GM23338 (cell line): ENCODE results near the gene WWP2. TPM values are rescaled to one million over a fixed set of nuclear protein-coding genes. Genes with fewer than 3 reads are reported as not detected.

Experiments used
- ATAC-seq: fragments of 200-7000 bp; cut with Tn5 transposase; 3 replicates; pipeline ENCODE4 v1.9.1; 2020
- DNase-seq: peaks from one replicate; pipeline ENCODE4 v3.0.0-alpha.2; 2015; ENCODE audit warnings: low spot score
- H2AFZ ChIP-seq: fragments of 200-600 bp; sonication (generic); 2 replicates; pipeline ENCODE4 v1.8.0; 2016; ENCODE audit warnings: antibody characterized with exemption, mild to moderate bottlenecking, moderate library complexity
- H3F3A ChIP-seq: fragments of 200-600 bp; sonication (generic); replicated peaks from 2 replicates; pipeline ENCODE4 v1.8.0; 2017; ENCODE audit warnings: antibody characterized with exemption, mixed run types, low read depth
- H3K27ac ChIP-seq: fragments of 200-600 bp; sonication (generic); 2 replicates; pipeline ENCODE4 v1.6.1; 2016; ENCODE audit warnings: low read depth
- H3K27me3 ChIP-seq: fragments of 200-600 bp; sonication (generic); 2 replicates; pipeline ENCODE4 v1.8.0; 2016; ENCODE audit warnings: mild to moderate bottlenecking, mixed run types, moderate library complexity; ENCODE audit not compliant: insufficient read depth
- H3K36me3 ChIP-seq: fragments of 200-600 bp; sonication (generic); 2 replicates; pipeline ENCODE4 v1.8.0; 2016; ENCODE audit warnings: mild to moderate bottlenecking; ENCODE audit not compliant: insufficient read depth
- H3K4me1 ChIP-seq: fragments of 200-600 bp; sonication (generic); 2 replicates; pipeline ENCODE4 v1.8.0; 2016; ENCODE audit warnings: mild to moderate bottlenecking, moderate library complexity; ENCODE audit not compliant: insufficient read depth
- H3K4me2 ChIP-seq: fragments of 200-600 bp; sonication (generic); 2 replicates; pipeline ENCODE4 v1.7.1; 2017; ENCODE audit warnings: mixed run types
- H3K4me3 ChIP-seq: fragments of 200-600 bp; sonication (generic); 2 replicates; pipeline ENCODE4 v1.6.1; 2016; ENCODE audit warnings: mixed run types
- H3K79me2 ChIP-seq: fragments of 200-600 bp; sonication (generic); replicated peaks from 2 replicates; pipeline ENCODE4 v1.8.0; 2017; ENCODE audit warnings: mild to moderate bottlenecking; ENCODE audit not compliant: insufficient read depth
- H3K9me2 ChIP-seq: fragments of 200-600 bp; sonication (generic); 2 replicates; pipeline ENCODE4 v1.8.0; 2017; ENCODE audit not compliant: insufficient read depth
- H4K20me1 ChIP-seq: fragments of 200-600 bp; sonication (generic); replicated peaks from 2 replicates; pipeline ENCODE4 v1.8.0; 2017; ENCODE audit warnings: mild to moderate bottlenecking; ENCODE audit not compliant: insufficient read depth
- H3K27ac Mint-ChIP-seq: 2 replicates; pipeline ENCODE4 v1.8.0; 2020; ENCODE audit warnings: inconsistent platforms, mild to moderate bottlenecking, moderate library complexity, mixed read lengths
- H3K27me3 Mint-ChIP-seq: 3 replicates; pipeline ENCODE4 v1.8.0; 2022; ENCODE audit warnings: low read depth, mild to moderate bottlenecking, moderate library complexity, mixed read lengths, inconsistent platforms; ENCODE audit not compliant: insufficient read depth, poor library complexity
- H3K36me3 Mint-ChIP-seq: 3 replicates; pipeline ENCODE4 v1.8.0; 2021; ENCODE audit warnings: low read depth, mild to moderate bottlenecking, inconsistent platforms, moderate library complexity, mixed read lengths
- H3K4me1 Mint-ChIP-seq: 3 replicates; pipeline ENCODE4 v1.8.0; 2020; ENCODE audit warnings: mild to moderate bottlenecking, inconsistent platforms, mixed read lengths
- H3K4me3 Mint-ChIP-seq: 3 replicates; pipeline ENCODE4 v1.8.0; 2021; ENCODE audit warnings: moderate library complexity, mild to moderate bottlenecking, inconsistent platforms, mixed read lengths
- H3K9me3 Mint-ChIP-seq: 3 replicates; pipeline ENCODE4 v1.8.0; 2020; ENCODE audit warnings: moderate library complexity, mild to moderate bottlenecking, inconsistent platforms, mixed read lengths
- CREB1 ChIP-seq: fragments of 250-450 bp; sonication (Bioruptor Pico); IDR thresholded peaks from 2 replicates; pipeline ENCODE4 v1.5.0; 2020; ENCODE audit warnings: low read depth, mild to moderate bottlenecking, moderate library complexity
- CTCF ChIP-seq, 2 experiments: fragments of 200-600 bp in 1 of 2; sonication (generic) in 1 of 2; conservative IDR thresholded peaks; 2 replicates each; pipeline versions ENCODE4 v1.5.1 to v1.6.1; 2016 to 2017; ENCODE audit warnings: antibody characterized with exemption in 2 of 2, low read depth in 2 of 2, mild to moderate bottlenecking in 2 of 2, moderate library complexity in 1 of 2
- STAT1 ChIP-seq: IDR thresholded peaks from one replicate; pipeline ENCODE4 v1.6.1; 2016; ENCODE audit warnings: antibody characterized with exemption; ENCODE audit not compliant: unreplicated experiment
- ZNF462 ChIP-seq: fragments of 250-450 bp; sonication (Bioruptor Pico); IDR thresholded peaks from 2 replicates; pipeline ENCODE4 v1.5.0; 2020; ENCODE audit warnings: mild to moderate bottlenecking, moderate library complexity
- polyA plus RNA-seq: library from polyadenylated mRNA; unstranded; fragments of >200 nt; fragmentation: Nextera tagmentation; extraction: Ambion mirVana; gene quantifications from 2 replicates; pipeline ENCODE4 v1.2.1, GENCODE V29; 2016
- total RNA-seq: library from RNA; depleted of rRNA; stranded (reverse); fragments of >200 nt; shearing (Covaris generic); gene quantifications from 2 replicates; pipeline ENCODE4 v1.2.3, GENCODE V29; 2014

The WWP2 gene
- total and polyA plus RNA-seq, 2 experiments from 2014 or later: 12.3 to 35.5 TPM

GRCh38 chr16:69905171-69905555, 143.0 kb downstream of the WWP2 start:
- H3F3A ChIP-seq: 0 out of 2 replicates have a peak, but pooled peaks cover 2% of the 10 kb centered on the region
- DNase-seq: no peak
- peaks cover 6% of the 10 kb centered on the region; the same call in 1 of the 2 replicates for H3K4me1 ChIP-seq
- H2AFZ ChIP-seq: no peak overlapping the region
- ATAC-seq: no peak; the same call in 2 of the 3 replicates
- Mint-ChIP-seq H3K4me1 (peaks cover 13% of the 10 kb centered on the region), H3K27me3 (peaks cover 3% of the 10 kb centered on the region), H3K36me3 (peaks cover 12% of the 10 kb centered on the region; the same call in 2 of the 3 replicates), H3K9me3 (no peaks in the 10 kb centered on the region; the same call in 2 of the 3 replicates), H3K27ac (peak overlapping the region; percentile 26; the same call in 1 of the 2 replicates), H3K4me3 (no peak overlapping the region)
- TF ChIP-seq CREB1 (CRISPR knock-in tag) (no peak), STAT1 (no peak), ZNF462 (CRISPR knock-in tag) (no peak), CTCF (conservative IDR thresholded peaks at IDR 0.05; ENCODE audit: low read depth in 2 of 2) (0 out of 4 replicates have a peak, but pooled peaks of 1 of the 2 experiments have one; percentile 11)
- no peak overlapping the region; the same call in 1 of the 2 replicates for H3K27ac ChIP-seq
- H3K79me2 ChIP-seq: no peaks in the 10 kb centered on the region
- H4K20me1 ChIP-seq: no peaks in the 10 kb centered on the region; the same call in 1 of the 2 replicates
- no peaks in the 10 kb centered on the region for H3K36me3 ChIP-seq
- H3K27me3 ChIP-seq: no peaks in the 10 kb centered on the region
- no peak overlapping the region for H3K4me3 ChIP-seq
- H3K9me2 ChIP-seq: 0 out of 2 replicates have a peak, but pooled peaks cover 7% of the 10 kb centered on the region
- H3K4me2 ChIP-seq: no peak overlapping the region
